Lower lobe of right lung (tissue), 2 donors: ENCODE results near the gene GPC1. TPM values are rescaled to one million over a fixed set of nuclear protein-coding genes. Genes with fewer than 3 reads are reported as not detected.
A peak's percentile ranks its signal among the peaks of the same experiment; 100 is the strongest.

ENCODE experiments used
- ATAC-seq, 2 donors: fragments of 200-7000 bp; cut with Tn5 transposase; one replicate each; pipeline ENCODE4 v1.9.1; 2020 to 2022; ENCODE audit warnings: mild to moderate bottlenecking in 2 of 2, moderate library complexity in 2 of 2
- DNase-seq: peaks from one replicate; pipeline ENCODE4 v3.0.0-alpha.2; 2020
- H3K27ac ChIP-seq: fragments of 200-600 bp; one replicate; pipeline ENCODE4 v1.8.0; 2022
- H3K27me3 ChIP-seq: fragments of 200-600 bp; one replicate; pipeline ENCODE4 v1.8.0; 2022; ENCODE audit warnings: low read depth
- H3K36me3 ChIP-seq: fragments of 200-600 bp; one replicate; pipeline ENCODE4 v1.8.0; 2022; ENCODE audit warnings: mild to moderate bottlenecking
- H3K4me1 ChIP-seq: fragments of 200-600 bp; one replicate; pipeline ENCODE4 v1.8.0; 2022
- H3K4me3 ChIP-seq: fragments of 200-600 bp; one replicate; pipeline ENCODE4 v1.8.0; 2022; ENCODE audit warnings: mild to moderate bottlenecking
- H3K9me3 ChIP-seq: fragments of 200-600 bp; one replicate; pipeline ENCODE4 v1.8.0; 2022
- CTCF ChIP-seq: fragments of 200-600 bp; IDR thresholded peaks from one replicate; pipeline ENCODE4 v1.8.0; 2022; ENCODE audit warnings: antibody characterized with exemption, mild to moderate bottlenecking
- intact Hi-C: fragments of 100-400 bp; cut with DNase I; formaldehyde crosslinking; loops from one replicate; pipeline ENCODE4 v1.11.0; 2022
- total RNA-seq: library from RNA; stranded (reverse); fragmentation: NEBNext Ultra II Directional; extraction: Animal tissue kit (Norgen Biotek cat#: 25700); gene quantifications from one replicate; pipeline ENCODE4 v1.2.1, GENCODE V29; 2021
- donor health status: DM: no; HTN: yes; CAD: no; lungs with severe emphysema.

Gene GPC1
- total RNA-seq, 1 donor from 2014 or later: 14.7 TPM

GRCh38 chr2:240388471-240389301 lies 46.8 kb upstream of the GPC1 start:
- TF ChIP-seq CTCF: no peak
- Histone ChIP-seq H3K27me3 (no peaks in the 10 kb centered on the region), H3K36me3 (no peaks in the 10 kb centered on the region), H3K9me3 (no peaks in the 10 kb centered on the region), H3K4me1 (peaks cover 4% of the 10 kb centered on the region), H3K4me3 (no peak overlapping the region), H3K27ac (no peak overlapping the region)
- peak; percentile 36 for DNase-seq
- intact Hi-C loops: no loop called here
- no peak for ATAC-seq

- Histone ChIP-seq H3K27ac (no peak overlapping the region), H3K4me3 (no peak overlapping the region), H3K4me1 (peaks cover 4% of the 10 kb centered on the region), H3K27me3 (no peaks in the 10 kb centered on the region), H3K36me3 (no peaks in the 10 kb centered on the region), H3K9me3 (no peaks in the 10 kb centered on the region)
- no peak for ATAC-seq
- no peak for TF ChIP-seq CTCF
- intact Hi-C loops: no loop called here
- DNase-seq: peak; percentile 29
Measured at GRCh38 chr2:240389302-240389805, 46.1 kb upstream of the GPC1 start.

GRCh38 chr2:240390091-240391073 lies 45.1 kb upstream of the GPC1 start:
- TF ChIP-seq CTCF: no peak
- intact Hi-C loops: no loop called here
- Histone ChIP-seq H3K27ac (no peak overlapping the region), H3K9me3 (no peaks in the 10 kb centered on the region), H3K4me3 (no peak overlapping the region), H3K36me3 (no peaks in the 10 kb centered on the region), H3K4me1 (peaks cover 4% of the 10 kb centered on the region), H3K27me3 (no peaks in the 10 kb centered on the region)
- ATAC-seq (no peak), DNase-seq (peak; percentile 41)

- intact Hi-C loops: no loop called here
- TF ChIP-seq CTCF: no peak
- Histone ChIP-seq H3K4me3 (no peak overlapping the region), H3K27me3 (no peaks in the 10 kb centered on the region), H3K9me3 (no peaks in the 10 kb centered on the region), H3K4me1 (peaks cover 4% of the 10 kb centered on the region), H3K36me3 (no peaks in the 10 kb centered on the region), H3K27ac (no peak overlapping the region)
- DNase-seq (peak; percentile 31), ATAC-seq (no peak)
Measured at GRCh38 chr2:240391111-240392051, 44.1 kb upstream of the GPC1 start.
